RWPE1 (cell line): Measurements from ENCODE around the gene ACTR8.

Experiments
- CTCF ChIA-PET: fragments of 350-600 bp; sonication (Branson Sonifier 250); formaldehyde crosslinking; extraction: SDS; loops from one replicate; lab custom pipeline; 2021; lab: Yijun Ruan, JAX
- POLR2A ChIA-PET: fragments of 400-600 bp; formaldehyde crosslinking; extraction: SDS; loops from one replicate; lab custom pipeline; 2020; ENCODE audit warnings: antibody characterized with exemption; ENCODE audit not compliant: low non-redundant PET; lab: Yijun Ruan, JAX
- DNase-seq: peaks from one replicate; pipeline ENCODE4 v3.0.0; 2012; ENCODE audit warnings: low spot score
- H3K27ac ChIP-seq: fragments of 450-650 bp; 2 replicates; pipeline ENCODE4 v1.5.1; 2017
- TF ChIP-seq, protein P1 (sequence below): fragments of 450-650 bp; conservative IDR thresholded peaks from 2 replicates; pipeline ENCODE4 v1.5.1; 2017; ENCODE audit warnings: low read depth, mild to moderate bottlenecking

ACTR8 gene

DNA sequence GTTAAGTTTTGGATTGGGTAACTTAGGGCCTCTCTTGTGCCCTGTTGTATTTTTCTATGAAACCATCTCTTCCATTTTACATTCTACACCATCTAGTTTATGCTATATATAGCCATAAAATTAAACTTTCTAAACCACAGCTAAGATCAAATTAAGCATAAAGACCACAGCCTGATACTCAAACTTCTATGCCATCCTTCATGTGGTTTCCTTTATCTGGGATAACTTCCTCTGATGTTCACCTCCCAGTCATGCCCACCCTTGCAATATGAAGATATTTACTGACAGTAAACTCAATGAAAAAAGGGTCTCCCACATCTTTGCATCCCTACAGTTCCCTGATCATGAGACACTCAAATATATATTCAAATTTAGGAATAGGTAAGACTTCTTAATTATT is 5.5 kb upstream of the ACTR8 start:
- CTCF ChIA-PET = no interaction called here
- H3K27ac ChIP-seq = no peak overlapping the region
- POLR2A ChIA-PET = no interaction called here
- no peak for DNase-seq
- TF ChIP-seq, protein P1, sequence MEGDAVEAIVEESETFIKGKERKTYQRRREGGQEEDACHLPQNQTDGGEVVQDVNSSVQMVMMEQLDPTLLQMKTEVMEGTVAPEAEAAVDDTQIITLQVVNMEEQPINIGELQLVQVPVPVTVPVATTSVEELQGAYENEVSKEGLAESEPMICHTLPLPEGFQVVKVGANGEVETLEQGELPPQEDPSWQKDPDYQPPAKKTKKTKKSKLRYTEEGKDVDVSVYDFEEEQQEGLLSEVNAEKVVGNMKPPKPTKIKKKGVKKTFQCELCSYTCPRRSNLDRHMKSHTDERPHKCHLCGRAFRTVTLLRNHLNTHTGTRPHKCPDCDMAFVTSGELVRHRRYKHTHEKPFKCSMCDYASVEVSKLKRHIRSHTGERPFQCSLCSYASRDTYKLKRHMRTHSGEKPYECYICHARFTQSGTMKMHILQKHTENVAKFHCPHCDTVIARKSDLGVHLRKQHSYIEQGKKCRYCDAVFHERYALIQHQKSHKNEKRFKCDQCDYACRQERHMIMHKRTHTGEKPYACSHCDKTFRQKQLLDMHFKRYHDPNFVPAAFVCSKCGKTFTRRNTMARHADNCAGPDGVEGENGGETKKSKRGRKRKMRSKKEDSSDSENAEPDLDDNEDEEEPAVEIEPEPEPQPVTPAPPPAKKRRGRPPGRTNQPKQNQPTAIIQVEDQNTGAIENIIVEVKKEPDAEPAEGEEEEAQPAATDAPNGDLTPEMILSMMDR = no peak

DNA sequence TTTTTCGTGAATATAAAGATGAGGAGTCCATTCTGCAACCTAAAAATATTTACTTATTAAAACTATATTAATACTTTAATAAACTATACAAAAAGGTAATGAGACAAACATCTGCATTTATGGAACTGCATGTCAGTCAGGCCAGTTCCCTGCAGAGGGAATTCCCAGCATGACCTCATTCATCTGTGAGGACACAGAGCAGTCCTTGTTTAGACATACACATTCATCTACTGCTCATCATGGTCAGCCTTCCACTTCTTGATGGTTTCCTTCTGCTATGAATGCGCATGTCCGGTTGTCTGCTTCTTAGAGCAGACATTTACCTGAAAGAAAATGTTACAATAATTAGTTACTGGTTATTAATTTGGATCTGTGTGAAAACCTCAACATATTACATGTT is 3.3 kb upstream of the ACTR8 start:
- POLR2A ChIA-PET = no interaction called here
- DNase-seq = no peak
- CTCF ChIA-PET = no interaction called here
- no peak overlapping the region for H3K27ac ChIP-seq
- TF ChIP-seq, protein P1 = no peak

DNA sequence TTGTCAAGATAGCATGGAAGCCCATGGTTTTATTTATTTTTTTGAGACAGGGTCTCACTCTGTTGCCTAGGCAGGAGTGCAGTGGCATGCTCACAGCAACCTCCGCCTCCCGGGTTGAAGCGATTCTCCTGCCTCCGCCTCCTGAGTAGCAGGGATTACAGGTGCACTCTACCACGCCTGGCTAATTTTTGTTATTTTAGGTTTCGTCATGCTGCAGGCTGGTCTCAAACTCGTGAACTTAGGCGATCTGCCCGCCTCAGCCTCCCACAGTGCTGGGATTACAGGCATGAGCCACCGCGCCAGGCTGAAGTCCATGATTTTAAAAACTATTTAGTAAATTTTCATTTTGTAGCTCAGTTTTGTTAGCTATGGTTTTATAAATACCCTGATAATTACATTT is 2.7 kb upstream of the ACTR8 start:
- no peak overlapping the region for H3K27ac ChIP-seq
- no peak for DNase-seq
- CTCF ChIA-PET = no interaction called here
- POLR2A ChIA-PET = no interaction called here
- TF ChIP-seq, protein P1 = no peak

DNA sequence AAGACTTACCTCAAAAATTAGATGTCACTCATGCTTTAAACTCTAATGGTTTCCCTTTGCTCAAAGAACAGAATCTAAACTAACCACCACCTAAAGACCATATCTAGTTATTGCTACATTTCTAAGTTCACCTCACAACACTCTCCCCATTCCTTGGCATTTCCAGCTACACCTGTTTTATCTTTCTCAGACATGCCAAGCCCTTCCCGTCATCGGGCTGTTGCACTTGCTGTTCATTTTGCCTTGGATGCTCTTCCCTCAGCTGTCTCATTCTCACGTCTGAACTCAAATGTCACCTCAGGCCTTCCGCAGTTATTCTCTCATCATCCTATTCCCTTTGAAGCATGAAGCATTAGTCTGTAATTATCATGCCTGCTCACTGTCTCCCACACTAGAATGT is 1.1 kb upstream of the ACTR8 start:
- no peak for DNase-seq
- TF ChIP-seq, protein P1 = no peak
- H3K27ac ChIP-seq = no peak overlapping the region
- POLR2A ChIA-PET = no interaction called here
- CTCF ChIA-PET = no interaction called here

DNA sequence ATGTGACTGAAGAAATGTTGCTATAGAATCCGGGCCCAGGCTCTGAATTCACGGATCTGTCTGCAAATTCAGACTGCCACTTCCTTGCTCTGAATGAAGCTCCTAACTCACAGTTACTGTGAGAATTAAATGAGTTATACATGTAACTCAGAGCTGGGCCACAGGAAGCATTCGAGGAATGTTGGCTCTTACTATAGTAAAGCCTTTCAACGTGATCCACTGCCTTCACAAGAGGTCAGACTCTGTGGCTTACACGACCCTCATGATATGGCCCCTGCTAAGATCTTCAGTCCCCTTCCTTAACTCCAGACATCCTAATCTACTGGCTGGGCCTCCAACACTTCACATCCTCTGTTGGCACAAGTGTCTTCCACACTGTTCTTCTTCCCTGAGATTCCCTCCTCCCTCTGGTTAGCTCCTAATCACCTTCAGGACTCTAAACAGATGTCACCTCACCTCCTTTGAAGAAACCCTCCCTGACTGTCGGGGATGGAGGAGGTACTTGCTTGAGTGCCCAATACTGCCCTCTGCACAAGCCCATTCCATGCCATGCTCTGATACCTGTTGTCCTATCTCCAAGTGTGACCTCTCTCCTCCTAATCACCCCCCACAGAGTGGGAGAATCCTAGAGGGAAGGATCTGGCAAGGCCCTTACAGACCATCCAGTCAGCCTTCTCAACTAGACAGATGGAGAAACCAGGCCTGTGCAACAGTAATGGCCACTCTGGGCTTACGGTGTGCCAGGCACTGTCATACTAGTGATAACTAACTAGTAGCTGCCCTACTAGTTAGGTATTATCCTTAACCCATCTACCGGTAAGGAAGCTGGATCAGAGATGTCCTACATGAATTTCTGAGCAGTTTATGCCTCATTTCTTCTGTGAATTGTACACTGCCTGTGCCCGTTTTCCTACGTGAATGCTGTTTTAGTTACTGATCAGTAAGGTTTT is 1.3 kb downstream of the ACTR8 start:
- TF ChIP-seq, protein P1 = no peak
- no peak overlapping the region for H3K27ac ChIP-seq
- POLR2A ChIA-PET = no interaction called here
- DNase-seq = no peak
- CTCF ChIA-PET = no interaction called here

DNA sequence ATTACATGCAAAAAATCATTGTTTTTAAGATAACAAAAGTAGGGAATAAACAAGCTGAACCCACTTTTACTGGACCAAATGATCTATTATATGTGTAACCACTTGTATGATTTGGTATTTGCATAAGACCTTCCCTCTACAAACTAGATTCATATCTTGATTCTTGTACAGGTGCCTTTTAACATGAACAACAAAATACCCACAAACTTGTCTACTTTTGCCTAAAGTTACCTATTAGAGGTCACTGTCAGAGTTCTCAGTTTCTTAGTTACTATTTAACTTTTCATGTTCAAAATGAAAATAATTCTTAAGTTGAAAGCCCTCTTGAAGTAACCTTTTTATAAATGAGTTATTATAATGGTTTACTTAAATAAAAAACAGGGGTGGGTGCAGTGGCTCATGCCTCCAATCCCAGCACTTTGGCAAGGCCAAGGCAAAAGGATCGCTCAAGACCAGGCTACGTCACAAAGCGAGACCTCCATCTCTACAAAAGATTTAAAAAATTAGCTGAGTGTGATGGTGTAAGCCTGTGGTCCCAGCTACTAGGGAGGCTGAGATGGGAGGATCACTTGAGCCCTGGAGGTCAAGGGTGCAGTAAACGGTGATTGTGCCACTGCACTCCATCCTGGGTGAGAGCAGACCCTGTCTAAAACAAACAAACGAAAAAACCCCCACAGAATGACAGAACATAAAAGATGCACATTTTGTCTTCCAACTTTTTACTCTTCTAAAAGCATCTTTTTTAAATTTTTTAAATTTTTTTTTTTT is 16.0 kb downstream of the ACTR8 start:
- CTCF ChIA-PET = no interaction called here
- no peak for DNase-seq
- H3K27ac ChIP-seq = no peak overlapping the region
- POLR2A ChIA-PET = no interaction called here
- TF ChIP-seq, protein P1 = no peak
